Activated naive CD8-positive, alpha-beta T cell (primary cell): ENCODE measurements around the gene PIK3R6.

ENCODE experiments used
- H3K27ac Mint-ChIP-seq: one replicate; pipeline ENCODE4 v1.8.0; 2021; ENCODE audit warnings: mixed read lengths
- H3K27me3 Mint-ChIP-seq: one replicate; pipeline ENCODE4 v1.8.0; 2021; ENCODE audit warnings: mixed read lengths
- H3K36me3 Mint-ChIP-seq: one replicate; pipeline ENCODE4 v1.8.0; 2021; ENCODE audit warnings: mixed read lengths
- H3K4me1 Mint-ChIP-seq: one replicate; pipeline ENCODE4 v1.8.0; 2021; ENCODE audit warnings: low read depth, mixed read lengths
- H3K4me3 Mint-ChIP-seq: one replicate; pipeline ENCODE4 v1.8.0; 2021; ENCODE audit warnings: mild to moderate bottlenecking, mixed read lengths
- H3K9me3 Mint-ChIP-seq: one replicate; pipeline ENCODE4 v1.8.0; 2021; ENCODE audit warnings: low read depth, mixed read lengths

PIK3R6 gene

DNA sequence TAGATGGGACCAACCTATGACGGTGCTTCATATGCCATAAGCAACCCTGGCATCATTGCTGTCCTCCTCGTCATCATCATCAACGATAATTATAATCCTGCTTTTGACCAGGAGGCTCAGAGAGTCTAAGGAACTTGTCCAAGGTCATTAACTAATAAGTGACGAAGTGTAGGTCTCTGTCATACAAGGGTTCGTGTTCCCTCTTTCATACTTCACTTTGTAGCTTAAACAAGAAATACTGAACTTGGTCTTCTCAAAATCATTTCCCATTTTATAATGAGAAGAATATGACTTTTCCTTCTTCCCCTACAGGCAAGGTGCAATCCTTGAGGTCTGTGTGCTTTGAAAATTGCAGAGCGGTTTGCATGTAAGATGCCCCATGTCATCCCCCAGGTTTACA lies 31.2 kb upstream of the PIK3R6 start:
- H3K4me3 Mint-ChIP-seq = peak overlapping the region; percentile 75
- peaks cover 76% of the 10 kb centered on the region for H3K4me1 Mint-ChIP-seq
- H3K27ac Mint-ChIP-seq = peak overlapping the region; percentile 80
- peaks cover 22% of the 10 kb centered on the region for H3K36me3 Mint-ChIP-seq
- no peaks in the 10 kb centered on the region for H3K27me3 Mint-ChIP-seq
- H3K9me3 Mint-ChIP-seq = no peaks in the 10 kb centered on the region

- Mint-ChIP-seq H3K4me1 (peaks cover 76% of the 10 kb centered on the region), H3K36me3 (peaks cover 22% of the 10 kb centered on the region), H3K9me3 (no peaks in the 10 kb centered on the region), H3K4me3 (peak overlapping the region; percentile 40), H3K27ac (no peak overlapping the region), H3K27me3 (no peaks in the 10 kb centered on the region)
Measured at GRCh38 chr17:8898126-8898525, 30.7 kb upstream of the PIK3R6 start.

GRCh38 chr17:8896641-8897635 lies 29.5 kb upstream of the PIK3R6 start:
- peak overlapping the region; percentile 46 for H3K27ac Mint-ChIP-seq
- H3K9me3 Mint-ChIP-seq = no peaks in the 10 kb centered on the region
- H3K36me3 Mint-ChIP-seq = peaks cover 22% of the 10 kb centered on the region
- peak overlapping the region; percentile 9 for H3K4me3 Mint-ChIP-seq
- H3K27me3 Mint-ChIP-seq = no peaks in the 10 kb centered on the region
- H3K4me1 Mint-ChIP-seq = peaks cover 79% of the 10 kb centered on the region

GRCh38 chr17:8896087-8896486 lies 28.6 kb upstream of the PIK3R6 start:
- H3K9me3 Mint-ChIP-seq = no peaks in the 10 kb centered on the region
- H3K36me3 Mint-ChIP-seq = peaks cover 15% of the 10 kb centered on the region
- no peaks in the 10 kb centered on the region for H3K27me3 Mint-ChIP-seq
- no peak overlapping the region for H3K27ac Mint-ChIP-seq
- H3K4me1 Mint-ChIP-seq = peaks cover 70% of the 10 kb centered on the region
- no peak overlapping the region for H3K4me3 Mint-ChIP-seq

GRCh38 chr17:8894673-8895578 lies 27.5 kb upstream of the PIK3R6 start:
- Mint-ChIP-seq H3K4me3 (no peak overlapping the region), H3K27ac (peak overlapping the region; percentile 37), H3K36me3 (peaks cover 15% of the 10 kb centered on the region), H3K4me1 (peaks cover 59% of the 10 kb centered on the region), H3K9me3 (no peaks in the 10 kb centered on the region), H3K27me3 (no peaks in the 10 kb centered on the region)

GRCh38 chr17:8894202-8894671 lies 26.8 kb upstream of the PIK3R6 start:
- Mint-ChIP-seq H3K27me3 (no peaks in the 10 kb centered on the region), H3K4me3 (no peak overlapping the region), H3K36me3 (peaks cover 15% of the 10 kb centered on the region), H3K9me3 (no peaks in the 10 kb centered on the region), H3K27ac (no peak overlapping the region), H3K4me1 (peaks cover 54% of the 10 kb centered on the region)

- Mint-ChIP-seq H3K27ac (no peak overlapping the region), H3K4me1 (peaks cover 49% of the 10 kb centered on the region)
Measured at GRCh38 chr17:8893621-8894201, 26.2 kb upstream of the PIK3R6 start.

GRCh38 chr17:8893059-8893458 lies 25.6 kb upstream of the PIK3R6 start:
- Mint-ChIP-seq H3K27ac (no peak overlapping the region), H3K4me3 (no peak overlapping the region), H3K27me3 (no peaks in the 10 kb centered on the region), H3K9me3 (no peaks in the 10 kb centered on the region), H3K4me1 (peaks cover 42% of the 10 kb centered on the region), H3K36me3 (peaks cover 13% of the 10 kb centered on the region)

More at GRCh38 chr17:8893621-8894201, 26.2 kb upstream of the PIK3R6 start:
- Mint-ChIP-seq H3K4me3 (no peak overlapping the region), H3K27me3 (no peaks in the 10 kb centered on the region), H3K9me3 (no peaks in the 10 kb centered on the region), H3K36me3 (peaks cover 13% of the 10 kb centered on the region)

DNA sequence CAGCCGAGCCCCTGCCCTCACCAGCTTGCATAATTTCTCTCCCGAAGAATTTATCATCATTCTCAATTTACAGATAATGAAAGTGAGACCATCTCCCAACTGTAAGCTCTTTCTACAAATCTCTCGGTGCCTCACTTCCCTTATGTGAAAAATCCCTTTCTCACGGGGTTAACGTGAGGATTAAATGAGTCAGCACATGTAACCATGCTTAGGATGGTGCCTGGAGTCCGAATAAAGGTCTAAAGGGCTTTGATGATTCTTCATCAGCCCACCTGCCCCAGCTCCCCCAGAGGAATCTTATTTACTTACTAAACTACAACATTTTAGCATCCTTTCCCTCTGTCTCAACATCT lies 24.8 kb upstream of the PIK3R6 start:
- H3K36me3 Mint-ChIP-seq = peaks cover 10% of the 10 kb centered on the region
- H3K27ac Mint-ChIP-seq = peak overlapping the region; percentile 7
- H3K27me3 Mint-ChIP-seq = no peaks in the 10 kb centered on the region
- peaks cover 35% of the 10 kb centered on the region for H3K4me1 Mint-ChIP-seq
- no peaks in the 10 kb centered on the region for H3K9me3 Mint-ChIP-seq
- no peak overlapping the region for H3K4me3 Mint-ChIP-seq

DNA sequence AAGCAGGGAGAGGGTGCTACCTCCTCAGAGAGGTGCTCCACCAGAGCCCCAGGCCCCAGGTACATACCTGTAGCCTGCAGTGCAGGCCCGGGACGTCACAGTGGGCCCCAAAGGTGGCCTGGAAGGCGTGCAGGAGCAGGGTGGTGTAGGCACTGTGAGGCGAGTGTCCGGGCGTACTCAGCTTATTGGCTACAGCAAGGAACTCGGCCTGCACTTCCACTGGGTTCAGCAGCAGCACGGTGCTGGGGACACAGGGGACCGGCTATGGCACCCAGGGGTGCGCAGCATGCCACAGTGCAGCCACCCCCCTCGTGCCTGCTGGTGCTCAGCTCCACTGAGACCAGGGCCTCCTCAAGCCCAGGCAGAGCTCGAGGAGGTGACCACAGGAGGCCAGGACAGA lies 23.2 kb upstream of the PIK3R6 start:
- Mint-ChIP-seq H3K4me3 (no peak overlapping the region), H3K9me3 (no peaks in the 10 kb centered on the region), H3K36me3 (peaks cover 4% of the 10 kb centered on the region), H3K27me3 (no peaks in the 10 kb centered on the region), H3K27ac (no peak overlapping the region), H3K4me1 (peaks cover 18% of the 10 kb centered on the region)

GRCh38 chr17:8889458-8890210 lies 22.2 kb upstream of the PIK3R6 start:
- Mint-ChIP-seq H3K27me3 (no peaks in the 10 kb centered on the region), H3K36me3 (no peaks in the 10 kb centered on the region), H3K4me3 (no peak overlapping the region), H3K9me3 (no peaks in the 10 kb centered on the region), H3K27ac (peak overlapping the region; percentile 16), H3K4me1 (peaks cover 8% of the 10 kb centered on the region)

- H3K27ac Mint-ChIP-seq = peak overlapping the region; percentile 28
- peaks cover 2% of the 10 kb centered on the region for H3K36me3 Mint-ChIP-seq
- peaks cover 5% of the 10 kb centered on the region for H3K4me1 Mint-ChIP-seq
- no peak overlapping the region for H3K4me3 Mint-ChIP-seq
- H3K9me3 Mint-ChIP-seq = no peaks in the 10 kb centered on the region
- no peaks in the 10 kb centered on the region for H3K27me3 Mint-ChIP-seq
Measured at GRCh38 chr17:8888704-8889302, 21.3 kb upstream of the PIK3R6 start.

DNA sequence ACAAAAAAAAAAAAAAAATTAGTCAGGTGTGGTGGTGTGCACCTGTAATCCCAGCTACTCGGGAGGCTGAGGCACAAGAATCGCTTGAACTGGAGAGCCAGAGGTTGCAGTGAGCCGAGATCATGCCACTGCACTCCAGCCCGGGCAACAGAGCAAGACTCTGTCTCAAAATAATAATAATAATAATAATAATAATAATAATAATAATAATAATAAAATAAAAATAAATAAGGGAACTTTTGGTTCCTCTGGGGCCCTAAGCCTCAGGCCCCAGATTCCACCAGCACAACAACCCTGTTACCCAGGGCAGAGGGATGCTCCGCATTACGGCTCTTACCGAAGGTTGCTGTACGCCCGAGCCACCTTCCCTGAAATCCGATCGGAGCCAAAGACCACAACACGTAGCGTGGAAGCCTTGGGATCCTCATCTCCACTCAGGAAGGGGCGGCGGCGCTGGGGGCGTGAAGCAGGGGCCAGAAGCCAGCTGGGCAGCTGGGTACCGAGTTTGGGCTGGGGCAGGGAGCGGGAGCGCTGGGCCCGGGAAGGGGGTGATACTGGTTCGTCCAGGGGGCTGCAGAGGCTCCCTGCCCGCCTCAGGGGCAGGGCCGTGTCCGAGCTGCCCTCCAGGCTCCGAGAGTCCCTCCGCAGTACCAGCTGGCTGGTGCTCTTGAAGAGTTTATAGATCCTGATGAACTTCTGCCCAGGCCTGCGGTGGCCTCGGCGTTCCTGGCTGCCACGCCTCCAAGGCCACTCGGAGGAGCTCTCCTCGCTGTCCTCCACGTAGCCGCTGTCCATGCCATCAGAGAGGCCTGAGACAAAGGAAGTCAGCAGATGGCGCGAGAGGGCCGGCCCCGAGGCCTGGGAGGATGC lies 20.6 kb upstream of the PIK3R6 start:
- Mint-ChIP-seq H3K4me3 (no peak overlapping the region), H3K27ac (no peak overlapping the region), H3K9me3 (no peaks in the 10 kb centered on the region), H3K36me3 (peaks cover 5% of the 10 kb centered on the region), H3K27me3 (no peaks in the 10 kb centered on the region), H3K4me1 (peaks cover 5% of the 10 kb centered on the region)
